GM19455 (cell line): ENCODE measurements around the gene FA2H.
A peak's percentile ranks its signal among the peaks of the same experiment; 100 is the strongest.
"Not testable (repeated sequence)": the region's sequence is repeated elsewhere in the genome, so short reads cannot be mapped to it uniquely, and the experiment has no call there.

Experiments
- ATAC-seq: cut with Tn5 transposase; IDR thresholded peaks from one replicate; pipeline ENCODE4 v1.9.1; 2021; ENCODE audit not compliant: unreplicated experiment

The FA2H gene, protein sequence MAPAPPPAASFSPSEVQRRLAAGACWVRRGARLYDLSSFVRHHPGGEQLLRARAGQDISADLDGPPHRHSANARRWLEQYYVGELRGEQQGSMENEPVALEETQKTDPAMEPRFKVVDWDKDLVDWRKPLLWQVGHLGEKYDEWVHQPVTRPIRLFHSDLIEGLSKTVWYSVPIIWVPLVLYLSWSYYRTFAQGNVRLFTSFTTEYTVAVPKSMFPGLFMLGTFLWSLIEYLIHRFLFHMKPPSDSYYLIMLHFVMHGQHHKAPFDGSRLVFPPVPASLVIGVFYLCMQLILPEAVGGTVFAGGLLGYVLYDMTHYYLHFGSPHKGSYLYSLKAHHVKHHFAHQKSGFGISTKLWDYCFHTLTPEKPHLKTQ

DNA sequence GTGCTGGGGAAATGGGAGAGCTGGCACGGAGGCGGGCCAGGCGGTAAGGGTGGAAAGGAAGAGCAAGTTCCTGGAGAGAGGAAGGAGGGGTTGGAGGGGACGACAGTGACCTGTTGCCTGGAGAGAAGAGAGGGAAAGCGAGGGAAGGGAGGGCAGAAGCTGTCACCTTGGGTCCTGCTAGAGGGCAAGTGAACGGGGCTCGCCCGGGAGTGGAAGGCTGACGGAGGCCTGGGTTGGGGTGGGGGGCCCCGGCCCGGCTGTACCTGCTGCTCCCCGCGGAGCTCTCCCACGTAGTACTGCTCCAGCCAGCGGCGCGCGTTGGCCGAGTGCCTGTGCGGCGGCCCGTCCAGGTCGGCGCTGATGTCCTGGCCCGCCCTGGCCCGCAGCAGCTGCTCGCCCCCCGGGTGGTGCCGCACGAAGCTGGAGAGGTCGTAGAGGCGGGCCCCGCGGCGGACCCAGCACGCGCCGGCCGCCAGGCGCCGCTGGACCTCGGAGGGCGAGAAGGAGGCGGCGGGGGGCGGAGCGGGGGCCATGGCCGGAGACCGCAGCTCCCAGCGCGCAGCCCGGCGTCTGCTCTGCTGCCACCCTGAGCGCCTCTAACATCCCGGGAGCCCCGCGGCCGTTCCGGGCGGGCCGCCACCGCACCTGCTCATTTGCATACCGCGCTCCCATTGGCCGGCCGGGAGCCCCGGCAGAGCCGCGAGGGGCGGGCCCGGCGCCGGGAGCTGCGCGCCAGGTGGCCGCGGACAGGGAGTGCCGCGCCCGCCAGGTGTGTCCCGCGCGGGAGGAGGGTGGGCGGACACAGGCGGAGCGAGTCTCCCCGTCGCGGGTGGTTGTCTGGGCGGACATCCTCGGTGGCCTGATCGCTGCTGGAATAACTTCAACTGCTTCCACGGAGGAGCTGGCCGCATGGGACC is at the start of gene FA2H:
Gene FA2H, minus strand, starts transcription at position 598 of the 917 bp plus-strand sequence. Its CDS starts 65 bp downstream, at position 533.
- ATAC-seq = peak; percentile 81

DNA sequence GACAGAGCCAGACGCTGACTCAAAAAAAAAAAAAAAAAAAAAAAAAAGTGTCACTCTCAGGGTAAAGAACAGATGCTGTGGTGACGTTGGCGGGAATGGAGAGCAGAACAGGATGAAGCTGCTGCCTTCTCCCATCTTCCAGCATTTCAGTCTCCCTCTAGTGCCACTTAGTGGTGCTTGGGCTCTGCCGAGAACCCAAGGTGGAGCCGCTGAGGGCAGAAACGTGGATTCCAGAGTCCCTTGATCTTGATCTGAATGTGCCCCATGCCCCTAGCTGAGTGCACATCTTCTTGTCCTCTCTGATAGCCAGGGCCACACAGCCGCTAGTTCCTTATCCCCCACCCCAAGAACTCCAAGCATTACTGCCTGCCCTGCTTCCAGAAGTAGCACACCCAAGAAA is 43.2 kb upstream of the FA2H start:
- no peak for ATAC-seq

DNA sequence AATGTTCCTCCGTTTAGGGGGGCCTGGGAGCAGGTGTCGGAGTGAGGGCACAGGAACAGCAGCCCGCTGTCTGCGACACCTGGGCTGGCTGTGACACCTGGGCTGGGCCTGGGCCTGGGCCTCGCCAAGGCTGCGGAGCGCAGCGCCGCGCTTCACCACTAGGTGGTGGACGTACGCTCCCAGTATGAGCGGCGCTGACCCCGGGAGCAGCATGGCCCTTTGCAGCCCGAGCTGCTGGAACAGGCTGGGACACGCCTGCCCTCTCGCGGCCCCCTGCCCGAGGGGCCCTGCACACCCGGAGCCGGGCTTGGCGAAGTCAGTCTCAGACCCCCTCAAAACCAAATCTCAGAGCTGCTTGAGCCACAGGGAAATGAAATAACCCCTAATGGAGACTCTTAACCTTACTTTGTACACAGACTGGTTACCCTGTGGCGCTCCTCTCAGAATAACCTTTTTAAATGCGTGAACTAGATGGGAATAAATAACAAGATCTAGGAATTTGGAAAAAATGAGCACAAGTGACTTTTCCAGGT is 38.6 kb upstream of the FA2H start:
- ATAC-seq = peak; percentile 99

DNA sequence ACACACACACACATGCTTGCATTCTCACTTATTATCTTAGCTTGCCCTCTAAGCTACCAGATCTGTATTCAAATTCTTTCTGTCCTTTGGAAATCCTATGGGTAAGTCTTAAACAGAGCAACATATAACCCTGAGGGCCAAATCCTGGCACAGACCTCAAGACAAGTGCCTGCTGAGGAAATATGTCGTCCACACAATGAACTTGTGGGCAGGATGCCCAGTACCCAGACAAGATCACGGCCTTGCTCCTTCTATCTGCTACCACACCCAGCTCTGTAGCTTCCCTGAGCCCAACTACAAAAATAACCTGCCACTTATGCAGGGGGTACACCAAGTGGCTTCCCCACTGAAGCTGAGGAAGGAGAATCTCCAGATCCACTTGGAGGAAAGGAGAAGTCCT is 37.3 kb upstream of the FA2H start:
- no peak for ATAC-seq

DNA sequence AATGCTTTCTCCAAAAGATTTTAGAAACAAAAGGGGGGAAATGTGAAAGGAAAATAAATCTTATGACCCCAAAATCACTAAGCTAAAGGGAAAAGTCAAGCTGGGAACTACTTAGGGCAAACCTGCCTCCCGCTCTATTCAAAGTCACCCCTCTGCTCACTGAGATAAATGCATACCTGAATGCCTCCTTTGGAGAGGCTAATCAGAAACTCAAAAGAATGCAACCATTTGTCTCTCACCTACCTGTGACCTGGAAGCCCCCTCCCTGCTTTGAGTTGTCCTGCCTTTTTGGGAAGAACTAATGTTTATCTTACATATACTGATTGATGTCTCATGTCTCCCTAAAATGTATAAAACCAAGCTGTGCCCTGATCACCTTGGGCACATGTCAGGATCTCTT is 36.6 kb upstream of the FA2H start:
- ATAC-seq = not testable (repeated sequence)

DNA sequence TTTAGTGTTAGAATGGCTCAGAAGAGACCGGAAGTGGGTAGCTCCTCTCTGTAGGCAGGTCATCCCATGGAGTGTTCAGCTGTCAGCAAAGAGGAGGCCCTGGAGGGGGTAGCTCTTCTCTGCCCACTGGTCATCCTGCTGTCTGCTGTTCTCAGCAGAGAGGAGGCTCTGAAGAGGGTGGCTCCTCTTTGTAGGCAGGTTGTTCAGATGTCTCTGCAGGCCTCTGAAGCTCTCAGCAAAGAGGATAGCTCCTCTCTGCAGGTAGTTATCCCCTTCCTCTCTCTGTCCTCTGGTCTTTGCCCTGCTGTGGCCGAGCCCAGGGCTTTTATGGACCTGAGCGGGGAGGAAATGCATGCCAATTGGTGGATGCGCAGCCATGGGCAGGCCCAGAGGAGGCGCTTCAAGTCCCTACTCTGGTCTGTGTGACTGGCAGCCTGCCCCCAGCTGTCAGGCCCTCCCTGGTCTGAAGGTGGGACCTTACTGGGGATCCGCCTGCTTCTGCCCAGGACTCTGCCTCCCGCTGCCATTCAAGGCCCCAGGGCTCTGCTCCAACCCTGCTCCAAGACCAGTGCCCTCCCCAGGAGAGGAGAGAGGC is 32.5 kb upstream of the FA2H start:
- no peak for ATAC-seq

DNA sequence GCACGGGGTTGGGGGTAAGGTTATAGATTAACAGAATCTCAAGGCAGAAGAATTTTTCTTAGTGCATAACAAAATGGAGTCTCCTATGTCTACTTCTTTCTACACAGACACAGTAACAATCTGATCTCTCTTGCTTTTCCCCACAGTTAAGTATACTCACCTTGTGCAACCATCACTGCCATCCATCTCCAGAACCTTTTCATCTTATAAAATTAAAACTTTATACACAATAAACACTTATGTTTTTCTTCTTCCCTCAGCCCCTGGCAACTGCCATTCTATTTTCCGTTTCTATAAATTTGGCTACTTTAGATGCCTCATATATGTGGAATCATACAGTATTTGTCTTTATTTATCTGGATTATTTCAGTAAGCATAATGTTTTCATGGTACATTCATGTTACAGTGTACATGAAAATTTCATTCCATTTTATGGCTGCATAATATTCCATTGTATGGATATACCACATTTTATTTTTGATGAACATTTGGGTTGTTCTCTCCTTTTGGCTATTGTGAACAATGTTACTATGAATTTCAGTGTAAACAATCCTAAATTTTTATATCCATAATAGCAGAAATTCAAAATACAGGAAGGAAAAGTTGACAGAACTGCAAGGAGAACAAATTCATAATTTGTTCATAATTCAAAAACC is 25.7 kb upstream of the FA2H start:
- no peak for ATAC-seq

DNA sequence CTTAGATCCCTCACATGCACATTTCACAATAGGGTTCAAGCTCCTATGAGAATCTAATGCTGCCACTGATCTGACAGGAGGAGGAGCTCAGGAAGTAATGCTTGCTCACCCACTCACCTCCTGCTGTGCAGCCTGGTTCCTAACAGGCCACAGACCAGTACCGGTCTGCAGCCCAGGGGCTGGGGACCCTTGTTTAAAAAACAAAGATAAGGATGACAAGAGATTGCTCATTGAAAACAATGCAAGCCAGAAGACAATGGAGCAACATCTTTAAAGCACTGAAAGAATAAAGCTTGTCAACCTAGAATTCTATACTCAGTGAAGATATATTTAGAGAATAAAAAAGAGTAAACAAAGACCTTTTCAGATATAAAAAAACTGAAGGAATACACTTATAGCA is 22.8 kb upstream of the FA2H start:
- ATAC-seq = no peak

DNA sequence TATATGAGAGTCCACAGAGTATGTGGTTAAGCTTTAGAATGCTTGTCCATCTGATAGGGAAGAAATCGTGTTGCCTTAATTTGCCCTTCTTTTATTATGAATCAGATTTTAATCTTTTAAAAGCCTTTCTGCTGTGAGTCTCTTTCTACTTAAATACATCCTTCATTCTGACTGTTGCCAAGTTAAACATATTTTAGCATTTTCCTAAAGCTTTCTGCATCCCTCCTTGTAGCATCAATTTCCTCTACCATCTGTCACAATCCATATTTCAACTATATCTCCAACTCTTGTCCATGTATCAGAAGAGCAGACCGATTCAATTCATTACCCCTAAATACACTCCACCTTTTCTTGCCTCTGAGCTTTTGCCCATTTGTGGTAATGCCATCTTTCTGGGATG is 20.5 kb upstream of the FA2H start:
- no peak for ATAC-seq

DNA sequence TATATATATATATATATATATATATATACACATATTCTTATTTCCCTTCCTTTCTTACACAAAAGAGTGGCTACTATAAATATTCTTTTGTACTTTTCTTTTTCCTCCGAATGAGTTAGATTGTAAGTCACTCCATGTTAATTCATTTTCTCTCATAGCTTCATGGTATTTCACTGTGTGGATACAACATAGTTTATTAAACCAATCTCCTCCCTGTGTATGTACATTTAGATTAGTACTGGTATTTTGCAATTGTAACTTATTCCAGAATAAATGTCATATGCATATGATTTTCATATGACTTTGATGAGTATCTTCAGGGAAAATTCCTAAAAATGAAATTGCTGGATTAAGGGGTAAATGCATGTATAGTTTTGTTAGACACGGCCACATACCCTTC is 20.0 kb upstream of the FA2H start:
- ATAC-seq = no peak

DNA sequence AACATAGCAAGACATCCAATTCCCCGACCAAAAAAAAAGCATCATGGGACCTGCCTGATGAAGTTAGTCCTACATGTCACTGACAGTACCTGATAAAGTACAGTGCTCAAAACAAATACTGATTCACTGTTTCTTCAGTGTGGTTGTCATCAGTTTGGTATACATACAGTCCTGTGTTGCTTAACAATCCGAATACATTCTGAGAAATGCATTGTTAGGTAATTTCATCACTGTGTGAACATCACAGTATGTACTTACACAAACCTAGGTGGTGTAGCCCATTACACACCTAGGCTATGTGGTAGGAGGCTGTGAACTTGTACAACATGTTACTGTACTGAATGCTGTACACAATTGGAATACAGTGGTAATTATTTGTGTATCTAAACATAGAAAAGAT is 19.0 kb upstream of the FA2H start:
- no peak for ATAC-seq

DNA sequence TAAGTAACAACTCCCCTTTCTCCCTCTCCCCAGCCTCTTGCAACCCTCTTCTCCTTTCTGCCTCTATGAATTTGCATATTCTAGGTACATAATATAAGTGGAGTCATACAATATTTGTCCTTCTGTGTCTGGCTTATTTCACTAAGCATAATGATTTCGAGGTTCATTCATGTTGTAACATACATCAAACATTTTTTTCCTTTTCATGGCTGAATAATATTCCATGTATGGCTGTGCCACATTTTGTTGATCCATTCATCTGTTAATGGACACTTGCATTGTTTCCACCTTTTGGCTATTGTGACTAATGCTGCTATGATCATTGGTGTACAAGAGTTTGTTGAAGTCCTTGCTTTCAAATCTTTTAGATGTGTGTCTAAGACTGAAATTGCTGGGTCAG is 17.6 kb upstream of the FA2H start:
- ATAC-seq = no peak

DNA sequence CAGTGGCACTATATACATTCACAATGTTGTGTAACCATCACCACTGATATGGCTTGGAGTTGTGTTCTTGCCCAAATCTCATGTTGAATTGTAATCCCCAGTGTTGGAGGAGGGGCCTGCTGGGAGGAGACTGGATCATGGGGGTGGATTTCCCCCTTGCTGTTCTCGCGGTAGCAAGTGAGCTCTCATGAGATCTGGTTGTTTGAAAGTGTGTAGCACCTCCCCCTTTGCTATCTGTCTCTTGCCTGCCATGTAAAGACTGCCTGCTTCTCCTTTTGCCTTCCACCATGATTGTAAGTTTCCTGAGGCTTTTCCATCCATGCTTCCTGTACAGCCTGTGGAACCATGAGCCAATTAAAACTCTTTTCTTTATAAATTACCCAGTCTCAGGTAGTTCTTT is 17.1 kb upstream of the FA2H start:
- not testable (repeated sequence) for ATAC-seq

DNA sequence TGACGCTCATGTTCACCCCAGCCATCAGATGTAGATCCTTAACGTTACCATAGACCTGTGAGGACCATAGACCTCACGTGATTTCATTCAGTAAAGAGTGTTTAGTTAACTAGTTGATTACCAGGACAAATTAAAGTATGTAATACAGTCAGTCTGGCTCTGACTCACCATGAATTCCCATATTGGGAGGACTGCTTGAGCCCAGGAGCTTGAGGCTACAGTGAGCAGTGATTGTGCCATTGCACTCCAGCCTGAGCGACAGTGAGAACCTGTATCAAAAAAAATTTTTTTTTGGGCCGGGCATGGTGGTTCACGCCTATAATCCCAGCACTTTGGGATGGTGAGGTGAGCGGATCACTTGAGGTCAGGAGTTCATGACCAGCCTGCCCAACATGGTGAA is 13.5 kb upstream of the FA2H start:
- no peak for ATAC-seq

DNA sequence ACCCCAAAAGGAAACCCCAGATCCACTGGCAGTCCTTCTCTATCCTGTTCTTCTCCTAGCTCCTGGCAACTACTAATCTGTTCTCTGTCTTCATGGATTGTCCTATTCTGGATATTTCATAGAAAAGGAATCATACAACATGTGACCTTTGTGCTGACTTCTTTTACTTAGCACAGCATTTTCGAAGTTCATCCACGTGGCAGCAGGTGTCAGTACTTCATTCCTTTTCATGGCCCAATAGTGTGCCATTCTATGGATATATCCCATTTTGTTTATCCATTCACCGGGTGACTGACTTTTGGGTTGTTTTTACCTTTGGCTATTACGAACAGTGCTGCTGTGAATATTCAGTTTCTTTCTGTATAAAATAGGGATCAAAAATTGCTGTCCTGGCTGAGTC is 10.4 kb upstream of the FA2H start:
- no peak for ATAC-seq

DNA sequence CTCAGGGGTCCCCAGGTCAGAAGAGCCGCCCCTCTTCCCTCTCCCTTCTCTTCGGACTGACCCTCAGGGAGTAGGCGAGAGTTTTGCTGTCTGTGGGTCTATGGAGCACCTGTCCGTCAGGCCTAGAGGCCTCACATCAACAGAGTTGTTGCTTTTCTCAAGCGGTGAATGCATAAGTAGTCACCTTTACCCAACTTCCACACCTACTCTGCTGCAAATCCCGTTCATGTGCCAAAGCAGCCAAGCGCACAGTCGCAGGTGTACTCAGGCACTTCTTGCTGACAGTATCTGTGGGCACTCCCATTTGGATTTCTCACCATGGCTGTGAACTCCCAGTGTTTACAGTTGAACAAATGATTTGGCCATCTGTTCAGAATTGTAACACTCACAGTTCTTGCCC is 4.0 kb upstream of the FA2H start:
- ATAC-seq = no peak

DNA sequence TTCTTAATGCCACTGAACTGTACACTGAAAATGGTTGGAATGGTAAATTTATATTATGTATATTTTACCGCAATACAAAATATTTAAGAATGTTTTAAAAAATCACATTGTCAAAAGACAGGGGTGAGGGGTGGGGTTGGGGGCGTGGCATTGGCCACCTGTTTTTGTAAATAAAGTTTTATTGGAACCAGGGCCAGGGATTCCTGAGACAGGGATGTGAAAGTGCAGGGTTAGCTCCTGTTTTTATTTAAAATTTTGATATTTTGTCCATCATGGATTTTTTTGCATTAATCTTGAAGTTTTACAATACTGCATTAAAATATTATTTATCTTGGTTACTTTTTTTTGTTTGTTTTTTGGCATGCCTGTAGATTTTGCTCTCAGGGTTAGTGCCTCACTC is 2.3 kb upstream of the FA2H start:
- ATAC-seq = no peak

DNA sequence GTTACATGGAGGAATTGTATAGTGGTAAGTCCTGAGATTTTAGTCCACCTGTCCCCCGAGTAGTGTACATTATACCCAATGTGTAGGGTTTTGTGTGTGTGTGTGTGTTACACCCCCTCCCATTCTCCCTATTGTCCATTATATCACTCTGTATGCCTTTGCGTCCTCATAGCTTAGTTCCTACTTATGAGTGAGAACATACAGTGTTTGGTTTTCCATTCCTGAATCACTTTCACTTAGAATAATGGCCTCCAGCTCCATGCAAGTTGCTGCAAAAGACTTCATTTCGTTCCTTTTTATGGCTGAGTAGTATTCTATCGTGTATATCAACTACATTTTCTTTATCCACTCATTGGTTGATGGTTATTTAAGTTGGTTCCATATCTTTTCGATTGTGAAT is 635 bp upstream of the FA2H start:
- ATAC-seq = no peak

DNA sequence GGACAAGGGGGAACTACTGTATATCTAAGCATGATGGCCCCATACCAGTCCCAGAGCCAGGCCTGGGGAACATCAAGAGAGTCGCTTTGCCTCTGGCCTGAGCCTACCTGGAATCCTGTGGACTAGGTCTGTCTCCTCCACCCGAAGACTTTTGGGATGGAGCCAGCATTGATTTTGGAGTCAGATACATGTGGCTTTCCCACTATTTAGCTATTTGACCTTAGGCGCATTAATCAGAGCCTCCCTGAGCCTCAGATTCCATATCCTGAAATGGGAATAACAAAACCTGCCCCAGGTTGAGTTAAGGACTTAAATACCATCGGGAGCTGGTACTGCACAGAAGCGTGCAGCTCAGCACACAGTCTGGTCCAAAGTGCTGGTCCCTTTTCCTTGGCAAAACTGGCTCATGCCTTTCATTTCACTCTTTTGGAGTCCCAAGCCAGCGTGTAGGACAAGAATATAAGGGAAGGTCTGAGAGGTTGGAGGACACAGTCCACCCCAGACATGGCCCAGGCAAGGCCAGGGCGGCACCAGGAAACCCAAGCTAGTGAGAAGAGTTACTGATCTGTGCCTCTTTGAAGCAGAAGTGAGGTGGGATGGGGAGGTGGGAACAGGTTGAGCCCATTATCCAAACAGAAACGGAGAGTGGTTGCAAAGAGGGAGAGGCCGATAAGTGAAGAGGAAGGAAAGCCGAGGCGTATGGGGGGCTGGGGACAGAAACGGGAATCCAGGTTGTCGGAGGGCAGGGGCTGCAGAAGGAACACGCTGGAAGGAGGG is 986 bp downstream of the FA2H start:
- ATAC-seq = no peak

DNA sequence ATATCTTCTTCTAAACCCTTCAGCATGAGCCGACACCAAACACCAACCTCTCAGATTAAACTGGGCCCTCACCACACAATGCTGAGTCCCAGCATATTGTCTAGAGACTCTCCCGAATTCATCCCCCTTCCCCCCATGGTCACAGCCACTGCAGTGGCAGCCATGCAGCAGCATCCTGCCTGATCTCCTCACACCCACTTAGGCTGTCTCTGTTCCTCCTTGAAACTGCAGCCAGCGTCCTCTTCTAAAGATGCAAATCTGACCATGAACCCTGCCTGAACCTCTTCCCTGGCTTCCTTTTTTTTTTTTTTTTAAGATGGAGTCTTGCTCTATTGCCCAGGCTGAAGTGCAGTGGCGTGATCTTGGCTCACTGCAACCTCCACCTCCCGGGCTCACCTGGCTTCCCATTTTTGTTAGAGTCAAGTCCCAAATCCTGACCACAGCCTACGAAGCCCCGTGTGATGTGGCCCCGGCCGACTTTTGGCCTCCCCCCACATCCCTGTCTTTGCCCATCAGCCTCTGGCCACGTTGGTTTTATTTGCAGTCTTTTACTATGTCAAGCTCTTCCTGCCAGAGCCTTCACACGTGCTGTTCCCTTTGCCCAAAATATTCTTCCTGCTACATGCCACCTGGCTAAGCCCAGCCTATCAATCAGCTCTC is 2.8 kb downstream of the FA2H start:
- ATAC-seq = peak; percentile 50
